ENCODE results near the gene CPNE9. TPM values are rescaled to one million over a fixed set of nuclear protein-coding genes. Genes with fewer than 3 reads are reported as not detected.

Gene CPNE9
- total and polyA plus RNA-seq, 2 donors (not counting 1 experiment from before 2014, with no cell fraction given): under 0.01 TPM; not detected in 1

- Histone ChIP-seq H3K4me1 (ENCODE audit: control insufficient read depth, extremely low read depth, insufficient read depth, low read length) (peaks cover 2% of the 10 kb centered on the region), H3K36me3 (ENCODE audit: control insufficient read depth, insufficient read depth, low read length) (peaks cover 7% of the 10 kb centered on the region), H3K79me2 (ENCODE audit: control insufficient read depth, insufficient read depth, low read length) (no peaks in the 10 kb centered on the region), H3K9ac (ENCODE audit: insufficient read depth, low read length) (no peak overlapping the region), H3K4me2 (ENCODE audit: extremely low read depth, insufficient read depth, low read length) (no peak overlapping the region), H4K20me1 (ENCODE audit: control insufficient read depth, extremely low read depth, insufficient read depth, low read length) (no peaks in the 10 kb centered on the region), H3K27ac (ENCODE audit: insufficient read depth, low read length) (no peak overlapping the region), H3K9me3 (ENCODE audit: control insufficient read depth, insufficient read depth, low read depth, low read length) (no peaks in the 10 kb centered on the region), H2AFZ (ENCODE audit: low read length) (no peak overlapping the region), H3K27me3 (ENCODE audit: control insufficient read depth, insufficient read depth, low read length) (no peaks in the 10 kb centered on the region), H3K4me3 (replicated peaks in 1 of 4; ENCODE audit: control extremely low read depth in 1 of 4, insufficient read depth in 1 of 4, low read depth in 3 of 4, low read length in 4 of 4) (no peak overlapping the region)
- DNase-seq (ENCODE audit: low read depth in 2 of 2): no peak
- TF ChIP-seq, protein P1, sequence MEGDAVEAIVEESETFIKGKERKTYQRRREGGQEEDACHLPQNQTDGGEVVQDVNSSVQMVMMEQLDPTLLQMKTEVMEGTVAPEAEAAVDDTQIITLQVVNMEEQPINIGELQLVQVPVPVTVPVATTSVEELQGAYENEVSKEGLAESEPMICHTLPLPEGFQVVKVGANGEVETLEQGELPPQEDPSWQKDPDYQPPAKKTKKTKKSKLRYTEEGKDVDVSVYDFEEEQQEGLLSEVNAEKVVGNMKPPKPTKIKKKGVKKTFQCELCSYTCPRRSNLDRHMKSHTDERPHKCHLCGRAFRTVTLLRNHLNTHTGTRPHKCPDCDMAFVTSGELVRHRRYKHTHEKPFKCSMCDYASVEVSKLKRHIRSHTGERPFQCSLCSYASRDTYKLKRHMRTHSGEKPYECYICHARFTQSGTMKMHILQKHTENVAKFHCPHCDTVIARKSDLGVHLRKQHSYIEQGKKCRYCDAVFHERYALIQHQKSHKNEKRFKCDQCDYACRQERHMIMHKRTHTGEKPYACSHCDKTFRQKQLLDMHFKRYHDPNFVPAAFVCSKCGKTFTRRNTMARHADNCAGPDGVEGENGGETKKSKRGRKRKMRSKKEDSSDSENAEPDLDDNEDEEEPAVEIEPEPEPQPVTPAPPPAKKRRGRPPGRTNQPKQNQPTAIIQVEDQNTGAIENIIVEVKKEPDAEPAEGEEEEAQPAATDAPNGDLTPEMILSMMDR (conservative IDR thresholded peaks at IDR 0.05 in 1 of 2, IDR thresholded peaks at IDR 0.05 in 1 of 2; ENCODE audit: low read depth in 1 of 2, low read length in 2 of 2): no peak
These were observed 73.5 kb downstream of the CPNE9 start for GRCh38 chr3:9776896-9777693.

DNA sequence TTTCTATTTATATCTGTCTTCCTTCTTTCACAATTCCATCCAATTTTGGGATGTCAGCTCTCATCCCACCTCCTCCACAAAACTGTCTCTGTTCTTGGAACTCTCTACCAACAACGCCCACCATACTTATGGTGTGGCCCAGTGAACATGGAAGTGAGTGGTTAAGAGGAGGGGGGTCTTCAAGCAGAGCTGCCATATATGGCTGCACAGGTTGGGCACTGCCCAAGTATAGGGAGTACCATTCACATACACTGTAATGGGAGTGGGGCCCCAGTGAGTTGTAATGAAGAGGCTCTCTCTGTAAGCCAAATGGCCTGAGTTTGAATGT, 74.0 kb downstream of the CPNE9 start:
- H3K9me3 ChIP-seq (ENCODE audit: control insufficient read depth, insufficient read depth, low read depth, low read length): no peaks in the 10 kb centered on the region
- no peaks in the 10 kb centered on the region for H3K27me3 ChIP-seq (ENCODE audit: control insufficient read depth, insufficient read depth, low read length)
- no peak overlapping the region for H3K9ac ChIP-seq (ENCODE audit: insufficient read depth, low read length)
- no peaks in the 10 kb centered on the region for H4K20me1 ChIP-seq (ENCODE audit: control insufficient read depth, extremely low read depth, insufficient read depth, low read length)
- no peak for DNase-seq (ENCODE audit: low read depth in 2 of 2)
- TF ChIP-seq EZH2 (IDR thresholded peaks at IDR 0.05; ENCODE audit: low read length, missing control alignments): no peak
- TF ChIP-seq, protein P1 (conservative IDR thresholded peaks at IDR 0.05 in 1 of 2, IDR thresholded peaks at IDR 0.05 in 1 of 2; ENCODE audit: low read depth in 1 of 2, low read length in 2 of 2): no peak
- peaks cover 8% of the 10 kb centered on the region for H3K36me3 ChIP-seq (ENCODE audit: control insufficient read depth, insufficient read depth, low read length)
- peaks cover 2% of the 10 kb centered on the region for H3K4me1 ChIP-seq (ENCODE audit: control insufficient read depth, extremely low read depth, insufficient read depth, low read length)
- no peak overlapping the region for H3K4me2 ChIP-seq (ENCODE audit: extremely low read depth, insufficient read depth, low read length)
- no peak overlapping the region for H2AFZ ChIP-seq (ENCODE audit: low read length)
- no peaks in the 10 kb centered on the region for H3K79me2 ChIP-seq (ENCODE audit: control insufficient read depth, insufficient read depth, low read length)
- H3K27ac ChIP-seq (ENCODE audit: insufficient read depth, low read length): no peak overlapping the region
- no peak overlapping the region for H3K4me3 ChIP-seq (replicated peaks in 1 of 4; ENCODE audit: control extremely low read depth in 1 of 4, insufficient read depth in 1 of 4, low read depth in 3 of 4, low read length in 4 of 4)

GRCh38 chr3:9778143-9779074, 74.8 kb downstream of the CPNE9 start:
- Histone ChIP-seq H3K4me3 (replicated peaks in 1 of 4; ENCODE audit: control extremely low read depth in 1 of 4, insufficient read depth in 1 of 4, low read depth in 3 of 4, low read length in 4 of 4) (no peak overlapping the region), H3K79me2 (ENCODE audit: control insufficient read depth, insufficient read depth, low read length) (no peaks in the 10 kb centered on the region), H3K9me3 (ENCODE audit: control insufficient read depth, insufficient read depth, low read depth, low read length) (no peaks in the 10 kb centered on the region), H3K36me3 (ENCODE audit: control insufficient read depth, insufficient read depth, low read length) (peaks cover 8% of the 10 kb centered on the region), H2AFZ (ENCODE audit: low read length) (no peak overlapping the region), H3K4me1 (ENCODE audit: control insufficient read depth, extremely low read depth, insufficient read depth, low read length) (peaks cover 2% of the 10 kb centered on the region), H3K27me3 (ENCODE audit: control insufficient read depth, insufficient read depth, low read length) (no peaks in the 10 kb centered on the region), H3K27ac (ENCODE audit: insufficient read depth, low read length) (no peak overlapping the region), H4K20me1 (ENCODE audit: control insufficient read depth, extremely low read depth, insufficient read depth, low read length) (no peaks in the 10 kb centered on the region), H3K4me2 (ENCODE audit: extremely low read depth, insufficient read depth, low read length) (no peak overlapping the region), H3K9ac (ENCODE audit: insufficient read depth, low read length) (no peak overlapping the region)
- DNase-seq (ENCODE audit: low read depth in 2 of 2): peak; percentile 52 to 76
- TF ChIP-seq, protein P1 (conservative IDR thresholded peaks at IDR 0.05 in 1 of 2, IDR thresholded peaks at IDR 0.05 in 1 of 2; ENCODE audit: low read depth in 1 of 2, low read length in 2 of 2): no peak
- no peak for TF ChIP-seq EZH2 (IDR thresholded peaks at IDR 0.05; ENCODE audit: low read length, missing control alignments)

Data from fibroblast of lung (primary cell).